BJ (cell line): ENCODE data around the gene GNPNAT1. TPM values are rescaled to one million over a fixed set of nuclear protein-coding genes. Genes with fewer than 3 reads are reported as not detected.

ENCODE experiments used
- CTCF ChIA-PET: fragments of 350-600 bp; formaldehyde crosslinking; extraction: SDS; loops from one replicate; lab custom pipeline; 2021; ENCODE audit warnings: antibody characterized with exemption, inconsistent platforms; lab: Yijun Ruan, JAX
- POLR2A ChIA-PET: fragments of 300-600 bp; sonication (Branson Sonifier 250); formaldehyde crosslinking; extraction: SDS; loops from one replicate; lab custom pipeline; 2021; ENCODE audit warnings: antibody characterized with exemption; lab: Charles Lee
- DNase-seq: peaks from one replicate; pipeline ENCODE4 v3.0.0-alpha.2; 2011; ENCODE audit warnings: low read depth
- H3K27me3 ChIP-seq: 2 replicates; pipeline ENCODE4 v1.6.0; 2011; ENCODE audit warnings: low read length; ENCODE audit not compliant: control insufficient read depth, insufficient read depth
- H3K36me3 ChIP-seq: 2 replicates; pipeline ENCODE4 v1.5.1; 2011; ENCODE audit warnings: low read length; ENCODE audit not compliant: control insufficient read depth, insufficient read depth
- H3K4me3 ChIP-seq: 2 replicates; pipeline ENCODE4 v1.5.1; 2011; ENCODE audit warnings: low read depth, mild to moderate bottlenecking, control low read depth, low read length
- CTCF ChIP-seq: IDR thresholded peaks from 2 replicates; pipeline ENCODE4 v1.5.1; 2011; ENCODE audit warnings: low read depth, mild to moderate bottlenecking, control low read depth, inconsistent platforms, low read length, moderate library complexity; ENCODE audit not compliant: insufficient read depth
- polyA plus RNA-seq: library from polyadenylated mRNA; depleted of rRNA; stranded (reverse); fragments of >200 nt; gene quantifications from 2 replicates; pipeline ENCODE4 v1.2.3, GENCODE V29; 2011

The GNPNAT1 gene
- polyA plus RNA-seq, 1 experiment = 19.0 TPM

DNA sequence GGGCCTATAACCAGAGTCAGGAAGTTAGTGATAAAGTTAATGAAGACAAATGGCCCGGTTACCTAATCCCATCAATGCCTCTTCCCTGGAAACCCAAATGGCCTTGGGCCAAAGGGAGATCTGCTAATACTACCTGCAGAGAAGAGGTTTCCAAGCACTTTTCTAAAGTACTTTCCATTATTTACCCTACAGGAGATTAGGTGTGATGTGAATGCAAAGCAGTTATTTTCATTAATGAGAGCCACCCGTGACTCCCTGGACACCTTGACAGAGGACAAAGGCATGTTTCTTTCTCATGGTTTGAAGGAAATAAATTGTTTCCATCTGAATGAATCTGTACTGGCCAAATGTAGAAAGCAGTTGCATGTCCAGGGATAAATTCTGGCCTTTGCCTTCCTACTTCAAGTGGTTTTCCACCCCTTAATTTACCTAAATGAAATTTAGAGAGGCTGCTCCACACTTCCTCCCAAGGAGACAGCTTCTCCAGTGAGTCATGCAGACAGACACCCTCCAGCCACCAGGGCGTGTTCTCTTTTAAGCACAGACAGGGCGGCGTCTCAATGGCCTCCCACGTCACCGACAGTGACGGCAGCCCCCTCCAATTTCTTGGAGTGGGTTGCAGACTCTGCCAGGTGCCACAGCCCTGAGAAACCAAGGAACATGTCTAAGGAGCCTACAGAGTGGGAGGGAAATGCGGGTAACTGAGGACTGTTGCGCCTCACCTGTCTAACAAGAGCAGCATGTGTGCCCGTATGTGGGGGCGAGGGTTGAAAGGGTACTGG is 43.9 kb upstream of the GNPNAT1 start:
- POLR2A ChIA-PET = interaction anchor here (0.6 to 1.0 kb wide), 2 partner anchors 52 to 114 kb away, joined by 3 to 9 read pairs; no protein-coding TSS in a partner anchor
- H3K4me3 ChIP-seq = no peak overlapping the region

DNA sequence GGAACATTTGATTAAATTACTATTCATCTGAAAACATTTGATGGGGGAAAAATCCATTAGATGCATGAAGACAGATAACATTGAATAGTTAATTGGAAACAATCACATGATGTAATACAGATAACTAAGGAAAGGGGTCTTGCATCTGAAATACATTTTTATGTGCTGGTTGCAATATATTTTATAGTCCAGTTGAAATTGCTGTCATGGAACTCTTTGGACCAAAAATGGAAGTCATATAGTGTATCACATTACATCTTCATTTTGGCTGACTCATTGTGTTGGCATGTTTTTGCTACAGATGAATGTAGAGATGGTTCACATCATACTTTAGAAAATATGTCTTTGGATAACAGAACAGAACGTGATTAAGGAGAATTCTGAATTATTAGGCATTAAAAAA is 43.0 kb upstream of the GNPNAT1 start:
- Histone ChIP-seq H3K4me3 (no peak overlapping the region), H3K36me3 (no peaks in the 10 kb centered on the region), H3K27me3 (no peaks in the 10 kb centered on the region)
- ChIA-PET POLR2A (interaction anchor here (0.6 to 1.0 kb wide), 6 partner anchors 19 to 231 kb away, joined by 3 to 9 read pairs (median 4); partner anchors contain the start of gene STYX), CTCF (interaction anchor here (0.6 kb wide), 1 partner anchor 84 kb away, joined by 3 read pairs; no protein-coding TSS in a partner anchor)
- peak; percentile 72 for DNase-seq
- no peak for TF ChIP-seq CTCF

More for the DNA sequence above, 43.9 kb upstream of the GNPNAT1 start:
- no peaks in the 10 kb centered on the region for H3K36me3 ChIP-seq
- no peak for TF ChIP-seq CTCF
- CTCF ChIA-PET = interaction anchor here (0.6 kb wide), 1 partner anchor 83 kb away, joined by 3 read pairs; no protein-coding TSS in a partner anchor
- DNase-seq = no peak
- H3K27me3 ChIP-seq = no peaks in the 10 kb centered on the region

- TF ChIP-seq CTCF = no peak
- POLR2A ChIA-PET = no interaction called here
These were observed 42.5 kb upstream of the GNPNAT1 start for GRCh38 chr14:52833891-52834290.

GRCh38 chr14:52829527-52830185 is 38.2 kb upstream of the GNPNAT1 start:
- H3K27me3 ChIP-seq = no peaks in the 10 kb centered on the region
- H3K4me3 ChIP-seq = no peak overlapping the region
- ChIA-PET POLR2A (no interaction called here), CTCF (interaction anchor here (0.6 to 1.3 kb wide), 2 partner anchors 17 to 141 kb away, joined by 3 read pairs; no protein-coding TSS in a partner anchor)
- no peak for DNase-seq
- no peaks in the 10 kb centered on the region for H3K36me3 ChIP-seq
- TF ChIP-seq CTCF = no peak

More at GRCh38 chr14:52833891-52834290, 42.5 kb upstream of the GNPNAT1 start:
- H3K36me3 ChIP-seq = no peaks in the 10 kb centered on the region
- CTCF ChIA-PET = no interaction called here
- DNase-seq = no peak
- H3K27me3 ChIP-seq = no peaks in the 10 kb centered on the region
- no peak overlapping the region for H3K4me3 ChIP-seq

GRCh38 chr14:52827426-52827825 is 36.0 kb upstream of the GNPNAT1 start:
- DNase-seq = no peak
- no peaks in the 10 kb centered on the region for H3K36me3 ChIP-seq
- ChIA-PET CTCF (interaction anchor here (0.6 to 1.5 kb wide), 2 partner anchors 127 to 222 kb away, joined by 3 read pairs; no protein-coding TSS in a partner anchor), POLR2A (no interaction called here)
- no peak for TF ChIP-seq CTCF
- no peak overlapping the region for H3K4me3 ChIP-seq
- H3K27me3 ChIP-seq = no peaks in the 10 kb centered on the region
